Skeletal muscle satellite cell (primary cell): Measurements from ENCODE around the gene ADAP1.
"Not testable (repeated sequence)": the region's sequence is repeated elsewhere in the genome, so short reads cannot be mapped to it uniquely, and the experiment has no call there.

Experiments
- H3K27me3 ChIP-seq: 2 replicates; pipeline ENCODE4 v1.7.0; 2013; ENCODE audit warnings: low read length; ENCODE audit not compliant: control insufficient read depth, insufficient read depth
- H3K36me3 ChIP-seq: 2 replicates; pipeline ENCODE4 v1.7.0; 2013; ENCODE audit warnings: mild to moderate bottlenecking, control low read depth, low read length; ENCODE audit not compliant: insufficient read depth
- H3K4me1 ChIP-seq: 2 replicates; pipeline ENCODE4 v1.7.0; 2013; ENCODE audit warnings: low read length; ENCODE audit not compliant: control insufficient read depth, insufficient read depth
- H3K4me2 ChIP-seq: 2 replicates; pipeline ENCODE4 v1.7.0; 2013; ENCODE audit warnings: mild to moderate bottlenecking, low read length
- H3K4me3 ChIP-seq: 2 replicates; pipeline ENCODE4 v1.7.0; 2013; ENCODE audit warnings: low read length
- H3K9ac ChIP-seq: 2 replicates; pipeline ENCODE4 v1.7.0; 2013; ENCODE audit warnings: mild to moderate bottlenecking, low read depth, low read length, moderate library complexity
- H3K9me3 ChIP-seq: replicated peaks from 2 replicates; pipeline ENCODE4 v1.7.0; 2013; ENCODE audit warnings: mild to moderate bottlenecking, control low read depth, low read length

Gene ADAP1

GRCh38 chr7:947391-948210, 6.9 kb downstream of the ADAP1 start:
- Histone ChIP-seq H3K4me2 (no peak overlapping the region), H3K27me3 (peaks cover 12% of the 10 kb centered on the region), H3K4me1 (no peaks in the 10 kb centered on the region), H3K36me3 (no peaks in the 10 kb centered on the region), H3K9ac (no peak overlapping the region), H3K9me3 (no peaks in the 10 kb centered on the region), H3K4me3 (no peak overlapping the region)

DNA sequence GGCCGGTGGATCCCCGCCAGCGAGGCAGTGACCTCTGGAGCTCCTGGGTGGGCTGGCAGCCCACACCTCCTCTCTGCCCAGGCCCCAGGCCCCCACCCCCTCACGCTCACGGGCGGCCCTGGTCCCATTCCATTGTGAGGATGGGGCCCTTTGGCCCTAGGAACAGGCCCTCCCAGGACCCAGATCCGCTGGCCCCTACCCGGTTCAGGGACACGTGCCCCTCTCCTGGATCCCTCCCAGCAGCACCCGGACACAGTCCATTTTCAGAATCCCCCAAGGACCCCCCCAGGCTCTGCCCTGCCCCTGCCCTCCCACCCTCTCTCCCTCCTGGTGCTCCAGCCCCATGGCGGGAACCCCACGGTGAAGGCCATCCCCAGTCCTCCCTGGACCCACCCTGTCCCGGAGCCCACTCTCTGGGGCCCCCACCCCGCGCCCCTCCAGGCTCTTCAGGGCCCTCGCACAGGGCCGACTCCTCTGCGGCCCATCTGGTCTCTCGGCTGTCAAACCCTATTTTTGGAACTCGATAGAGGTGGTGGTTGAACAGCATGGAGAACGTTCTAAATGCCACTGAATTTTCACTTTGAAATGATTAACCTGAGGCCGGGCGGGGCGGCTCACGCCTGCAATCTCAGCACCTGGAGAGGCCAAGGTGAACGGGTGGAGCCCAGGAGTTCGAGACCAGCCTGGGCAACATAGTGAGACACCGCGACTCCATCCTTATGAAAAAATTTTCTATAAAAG, 8.1 kb downstream of the ADAP1 start:
- Histone ChIP-seq H3K36me3 (no peaks in the 10 kb centered on the region), H3K9me3 (no peaks in the 10 kb centered on the region), H3K4me2 (no peak overlapping the region), H3K4me1 (no peaks in the 10 kb centered on the region), H3K9ac (no peak overlapping the region), H3K4me3 (no peak overlapping the region), H3K27me3 (peaks cover 16% of the 10 kb centered on the region)

DNA sequence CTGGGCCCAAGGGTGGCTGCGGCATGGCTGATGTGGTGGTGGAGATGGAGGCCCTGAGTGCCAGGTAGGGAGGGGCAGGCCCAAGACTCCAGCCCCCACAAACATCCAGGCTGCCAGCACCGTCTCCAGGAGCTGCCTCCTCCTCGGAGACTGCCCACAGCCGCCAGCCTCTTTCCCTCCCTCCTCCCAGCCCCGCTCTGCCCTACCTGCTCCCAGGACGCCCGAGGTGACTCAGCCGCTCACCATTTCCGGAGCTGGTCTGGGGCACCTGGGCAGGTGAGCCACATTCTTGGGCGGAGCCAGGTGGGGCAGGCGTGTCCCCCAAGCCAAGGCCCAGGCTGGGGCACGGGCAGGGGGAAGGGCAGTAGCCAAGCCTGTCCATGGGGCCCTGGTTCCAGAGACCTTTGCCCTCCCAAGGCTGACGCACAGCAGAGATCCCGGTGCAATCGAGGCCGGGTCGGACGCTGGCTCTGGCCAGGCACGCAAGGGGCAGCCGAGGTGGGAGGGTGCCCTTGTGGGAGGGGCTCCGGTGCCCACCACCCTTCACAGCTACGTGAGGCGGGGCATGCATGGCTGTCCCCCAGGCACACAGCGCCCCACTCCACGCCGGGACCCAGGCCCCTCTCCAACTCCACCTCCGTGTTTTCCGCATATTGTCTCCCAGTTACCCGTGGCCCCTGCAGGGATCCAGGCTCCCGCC, 8.8 kb downstream of the ADAP1 start:
- H3K9ac ChIP-seq, result no peak overlapping the region

DNA sequence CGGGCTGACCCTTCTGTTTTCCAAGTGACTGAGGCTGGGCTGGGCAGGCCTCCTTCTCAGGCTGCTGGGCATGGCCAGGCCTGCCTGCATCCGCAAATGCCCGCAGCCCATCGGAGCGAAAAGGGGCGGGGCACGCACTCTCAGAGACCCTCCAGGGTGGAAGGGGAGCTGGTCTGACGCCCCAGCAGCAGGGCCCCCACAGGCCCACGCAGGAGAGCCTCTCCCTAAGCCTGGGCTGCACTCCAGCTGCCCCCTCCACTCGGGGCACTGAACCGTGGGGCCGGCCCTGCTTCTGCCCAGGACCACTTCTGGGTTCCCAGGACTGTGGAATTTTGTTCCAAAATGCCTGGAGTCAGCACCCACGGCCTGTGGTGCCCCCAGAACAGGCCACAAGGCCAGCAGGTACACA, 9.3 kb downstream of the ADAP1 start:
- no peaks in the 10 kb centered on the region for H3K36me3 ChIP-seq
- no peak overlapping the region for H3K9ac ChIP-seq
- peaks cover 5% of the 10 kb centered on the region for H3K9me3 ChIP-seq
- H3K4me1 ChIP-seq, result no peaks in the 10 kb centered on the region
- H3K4me2 ChIP-seq, result no peak overlapping the region
- H3K4me3 ChIP-seq, result no peak overlapping the region
- peaks cover 29% of the 10 kb centered on the region for H3K27me3 ChIP-seq

More for the DNA sequence above, 8.8 kb downstream of the ADAP1 start:
- H3K27me3 ChIP-seq, result peaks cover 23% of the 10 kb centered on the region
- no peaks in the 10 kb centered on the region for H3K9me3 ChIP-seq
- H3K4me2 ChIP-seq, result no peak overlapping the region
- H3K4me3 ChIP-seq, result no peak overlapping the region
- H3K4me1 ChIP-seq, result no peaks in the 10 kb centered on the region
- no peaks in the 10 kb centered on the region for H3K36me3 ChIP-seq

DNA sequence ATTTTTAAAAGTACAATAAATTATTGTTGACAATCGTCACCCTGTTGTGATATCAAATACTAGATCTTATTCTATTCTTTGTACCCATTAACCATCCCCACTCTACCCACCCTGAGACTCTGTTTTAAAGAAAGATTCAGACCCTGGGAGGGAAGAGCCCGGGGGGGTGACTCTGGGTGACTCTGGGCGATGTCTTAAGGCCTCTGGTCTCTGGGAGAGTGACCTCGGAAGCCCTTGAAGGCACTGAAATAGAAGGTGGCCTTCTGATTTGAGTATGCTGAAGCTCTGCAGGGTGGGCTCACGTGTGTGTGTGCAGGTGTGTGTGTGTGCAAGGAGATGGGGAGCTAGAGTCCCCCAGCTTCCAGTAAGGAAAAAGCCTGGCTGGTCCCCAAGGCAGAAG, 9.7 kb downstream of the ADAP1 start:
- Histone ChIP-seq H3K9me3 (peaks cover 5% of the 10 kb centered on the region), H3K4me2 (no peak overlapping the region), H3K27me3 (peaks cover 33% of the 10 kb centered on the region), H3K36me3 (no peaks in the 10 kb centered on the region), H3K9ac (no peak overlapping the region), H3K4me1 (no peaks in the 10 kb centered on the region), H3K4me3 (no peak overlapping the region)

GRCh38 chr7:943793-944192, 10.7 kb downstream of the ADAP1 start:
- H3K4me2 ChIP-seq, H3K36me3 ChIP-seq, H3K4me3 ChIP-seq, H3K9me3 ChIP-seq, H3K4me1 ChIP-seq, H3K9ac ChIP-seq: not testable (repeated sequence)
- peaks cover 31% of the 10 kb centered on the region for H3K27me3 ChIP-seq

DNA sequence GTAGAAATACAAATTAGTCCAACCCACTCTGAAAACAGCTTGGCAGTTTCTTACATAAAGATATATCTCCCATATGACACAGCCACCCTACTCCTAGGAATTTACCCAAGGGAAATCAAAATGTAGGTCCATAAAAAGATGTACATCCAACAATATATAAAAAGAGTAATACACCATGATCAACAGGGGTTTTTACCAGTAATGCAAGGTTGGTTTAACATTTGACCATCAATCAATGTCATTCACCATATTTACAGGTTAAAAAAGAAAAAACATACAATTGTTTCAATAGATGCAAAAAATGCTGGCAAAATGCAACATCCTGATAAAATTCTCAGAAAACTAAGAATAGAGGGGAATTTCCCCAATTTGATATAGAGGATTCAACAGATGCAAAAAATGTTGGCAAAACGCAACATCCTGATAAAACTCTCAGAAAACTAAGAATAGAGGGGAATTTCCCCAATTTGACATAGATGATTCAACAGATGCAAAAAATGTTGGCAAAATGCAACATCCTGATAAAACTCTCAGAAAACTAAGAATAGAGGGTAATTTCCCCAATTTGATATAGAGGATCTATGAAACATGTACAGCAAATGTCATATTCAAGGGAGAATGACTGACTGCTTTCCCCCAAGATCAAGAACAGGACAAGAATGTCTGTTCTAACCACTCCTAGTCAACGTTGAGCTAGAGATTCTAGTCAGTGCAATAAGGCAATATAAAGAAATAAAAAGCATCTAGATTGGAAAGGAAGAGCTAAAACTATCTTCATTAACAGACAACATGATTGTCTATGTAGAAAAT, 13.7 kb downstream of the ADAP1 start:
- no peak overlapping the region for H3K9ac ChIP-seq
- H3K27me3 ChIP-seq, result peaks cover 27% of the 10 kb centered on the region
- H3K9me3 ChIP-seq, result peaks cover 5% of the 10 kb centered on the region
- no peak overlapping the region for H3K4me3 ChIP-seq
- H3K4me2 ChIP-seq, result no peak overlapping the region
- H3K4me1 ChIP-seq, result peaks cover 7% of the 10 kb centered on the region
- H3K36me3 ChIP-seq, result no peaks in the 10 kb centered on the region

DNA sequence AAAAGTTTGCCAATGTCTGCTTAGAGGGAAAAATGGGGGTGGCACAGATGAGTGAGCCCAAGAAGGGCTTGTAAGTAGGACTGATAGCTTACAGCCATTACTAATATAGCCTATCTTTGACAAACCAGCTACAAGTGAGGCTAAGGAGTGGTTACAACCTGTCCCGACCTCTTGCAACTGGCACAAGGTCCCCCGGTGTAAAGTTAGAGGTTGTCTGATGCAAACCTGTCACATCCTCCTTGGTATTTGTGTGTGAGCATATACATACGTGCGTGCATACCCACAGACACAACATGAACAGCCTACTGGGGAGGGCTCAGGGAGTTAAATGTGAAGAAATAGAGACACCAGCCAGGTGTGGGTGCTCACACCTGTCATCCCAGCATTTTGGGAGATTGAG, 14.6 kb downstream of the ADAP1 start:
- no peak overlapping the region for H3K4me3 ChIP-seq
- no peaks in the 10 kb centered on the region for H3K36me3 ChIP-seq
- H3K27me3 ChIP-seq, result peaks cover 27% of the 10 kb centered on the region
- no peak overlapping the region for H3K9ac ChIP-seq
- H3K4me2 ChIP-seq, result no peak overlapping the region
- peaks cover 7% of the 10 kb centered on the region for H3K4me1 ChIP-seq
- peaks cover 5% of the 10 kb centered on the region for H3K9me3 ChIP-seq

DNA sequence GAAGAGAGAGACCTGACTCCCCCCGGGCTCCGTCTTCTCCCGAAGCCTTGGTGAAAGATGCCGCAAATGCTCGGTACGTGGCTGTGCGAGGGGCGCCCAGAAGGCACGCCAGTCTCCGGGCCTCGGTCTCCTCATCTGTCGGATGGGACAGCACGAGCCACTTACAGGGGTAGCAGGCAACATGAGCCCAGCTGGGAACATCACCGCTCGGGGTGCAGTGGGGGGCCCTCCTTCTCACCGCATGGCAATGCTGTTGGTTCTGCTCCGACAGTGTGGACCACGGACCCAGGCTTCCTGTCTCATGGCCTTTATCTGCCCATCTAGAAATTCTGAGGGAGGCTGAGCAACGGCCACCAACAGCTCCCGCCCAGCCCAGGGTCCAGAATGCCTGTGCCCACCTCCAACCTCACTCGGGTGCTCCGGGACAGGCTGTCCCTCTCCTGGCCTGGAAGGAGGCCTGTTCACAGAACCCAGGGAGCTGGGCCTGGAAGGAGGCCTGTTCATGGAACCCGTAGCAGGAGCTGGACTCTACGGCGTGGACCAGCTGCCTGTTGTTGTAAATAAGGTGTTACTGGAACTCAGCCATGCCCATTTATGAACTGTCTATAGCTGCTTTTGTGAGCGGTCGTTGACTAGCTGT, 15.8 kb downstream of the ADAP1 start:
- no peaks in the 10 kb centered on the region for H3K36me3 ChIP-seq
- no peak overlapping the region for H3K4me3 ChIP-seq

GRCh38 chr7:937856-938484, 16.5 kb downstream of the ADAP1 start:
- no peak overlapping the region for H3K4me2 ChIP-seq

More for the DNA sequence above, 15.8 kb downstream of the ADAP1 start:
- Histone ChIP-seq H3K4me2 (no peak overlapping the region), H3K9me3 (peaks cover 5% of the 10 kb centered on the region), H3K27me3 (peaks cover 27% of the 10 kb centered on the region), H3K4me1 (peaks cover 7% of the 10 kb centered on the region), H3K9ac (no peak overlapping the region)

More at GRCh38 chr7:937856-938484, 16.5 kb downstream of the ADAP1 start:
- no peak overlapping the region for H3K9ac ChIP-seq
- no peak overlapping the region for H3K4me3 ChIP-seq
- peaks cover 7% of the 10 kb centered on the region for H3K4me1 ChIP-seq
- H3K9me3 ChIP-seq, result peaks cover 5% of the 10 kb centered on the region
- peaks cover 27% of the 10 kb centered on the region for H3K27me3 ChIP-seq
- H3K36me3 ChIP-seq, result no peaks in the 10 kb centered on the region
